HG03280 (cell line): Measurements from ENCODE around the gene CAPZB.
A peak's percentile ranks its signal among the peaks of the same experiment; 100 is the strongest.

Experiments
- ATAC-seq: cut with Tn5 transposase; IDR thresholded peaks from one replicate; pipeline ENCODE4 v1.9.1; 2021; ENCODE audit warnings: mild to moderate bottlenecking, moderate library complexity; ENCODE audit not compliant: unreplicated experiment

Gene CAPZB

GRCh38 chr1:19472174-19472573, 13.2 kb downstream of the CAPZB start:
- no peak for ATAC-seq

GRCh38 chr1:19469004-19469403, 16.3 kb downstream of the CAPZB start:
- no peak for ATAC-seq

- ATAC-seq, result peak; percentile 58
Measured at GRCh38 chr1:19468397-19468956, 16.9 kb downstream of the CAPZB start.

GRCh38 chr1:19467199-19468187, 17.8 kb downstream of the CAPZB start:
- no peak for ATAC-seq

GRCh38 chr1:19466112-19466561, 19.2 kb downstream of the CAPZB start:
- no peak for ATAC-seq

GRCh38 chr1:19465650-19466049, 19.7 kb downstream of the CAPZB start:
- ATAC-seq, result no peak

- ATAC-seq, result no peak
Measured at GRCh38 chr1:19465123-19465522, 20.2 kb downstream of the CAPZB start.

- no peak for ATAC-seq
Measured at GRCh38 chr1:19464696-19465095, 20.6 kb downstream of the CAPZB start.

GRCh38 chr1:19463504-19463803, 21.9 kb downstream of the CAPZB start:
- ATAC-seq, result no peak

- no peak for ATAC-seq
Measured at GRCh38 chr1:19462781-19463503, 22.4 kb downstream of the CAPZB start.

- no peak for ATAC-seq
Measured at GRCh38 chr1:19461220-19461554, 24.2 kb downstream of the CAPZB start.

GRCh38 chr1:19460535-19461219, 24.7 kb downstream of the CAPZB start:
- ATAC-seq, result no peak

GRCh38 chr1:19458815-19459417, 26.4 kb downstream of the CAPZB start:
- ATAC-seq, result no peak

GRCh38 chr1:19457607-19458006, 27.7 kb downstream of the CAPZB start:
- ATAC-seq, result no peak

GRCh38 chr1:19456968-19457441, 28.3 kb downstream of the CAPZB start:
- ATAC-seq, result no peak

- no peak for ATAC-seq
Measured at GRCh38 chr1:19455353-19455752, 30.0 kb downstream of the CAPZB start.

GRCh38 chr1:19454265-19455146, 30.8 kb downstream of the CAPZB start:
- no peak for ATAC-seq

GRCh38 chr1:19453741-19454201, 31.6 kb downstream of the CAPZB start:
- no peak for ATAC-seq

- no peak for ATAC-seq
Measured at GRCh38 chr1:19452221-19452663, 33.1 kb downstream of the CAPZB start.
